ENCODE results near the gene THOC7.

Gene THOC7

DNA sequence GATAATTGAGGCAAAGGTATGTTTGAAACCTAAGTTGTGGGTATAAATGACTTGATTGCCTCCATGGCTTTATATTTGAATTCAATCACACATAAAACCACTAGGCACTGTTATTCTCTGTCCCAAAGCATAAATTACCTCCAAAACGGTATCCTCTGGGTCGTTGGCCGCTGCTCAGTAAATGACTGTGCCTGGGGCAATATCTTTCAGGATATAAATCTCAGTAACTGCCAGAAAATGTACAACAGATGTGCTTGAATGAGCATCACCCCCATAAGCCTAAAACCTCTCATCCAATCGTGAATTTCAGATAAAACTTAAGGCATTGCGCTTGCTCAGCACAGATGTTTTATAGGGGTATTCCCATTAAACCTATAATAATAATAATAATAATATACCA, 63.5 kb downstream of the THOC7 start:
- H3K27me3 ChIP-seq (ENCODE audit: low read depth): peaks cover 4% of the 10 kb centered on the region; the same call in 1 of the 2 replicates
- H3K4me3 ChIP-seq: no peak overlapping the region
- no peaks in the 10 kb centered on the region for H3K9me3 ChIP-seq
- no peaks in the 10 kb centered on the region for H3K4me1 ChIP-seq
- in situ Hi-C loops (cut with MboI; ENCODE audit: low sequenced_read_pairs): loop anchor here (25.0 kb wide), 1 partner anchor 1188 kb away; no protein-coding TSS in a partner anchor
- DNase-seq (ENCODE audit: low spot score in 2 of 2): no peak
- H3K36me3 ChIP-seq (replicated peaks): no peaks in the 10 kb centered on the region

DNA sequence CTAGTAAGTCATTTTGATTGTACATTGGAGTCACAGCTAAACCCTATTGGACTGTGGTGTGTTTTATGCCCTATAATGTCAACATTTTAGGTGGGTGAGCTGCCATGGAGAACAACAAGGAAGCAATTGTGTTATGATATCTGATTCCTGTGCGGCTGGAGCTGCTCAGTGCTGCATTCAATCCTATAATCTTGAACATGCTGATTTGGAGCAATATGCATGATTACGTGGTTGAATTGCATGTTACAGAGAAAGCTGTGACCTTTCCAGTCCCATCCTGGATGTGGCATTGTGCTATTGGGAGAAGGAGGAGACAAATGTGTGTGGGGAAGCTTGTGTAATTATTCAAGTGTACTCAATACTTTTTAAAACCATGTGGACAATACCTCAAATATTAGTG, 64.7 kb downstream of the THOC7 start:
- DNase-seq (ENCODE audit: low spot score in 2 of 2): no peak
- Histone ChIP-seq H3K4me3 (no peak overlapping the region), H3K4me1 (no peaks in the 10 kb centered on the region), H3K9me3 (no peaks in the 10 kb centered on the region), H3K36me3 (replicated peaks) (no peaks in the 10 kb centered on the region), H3K27me3 (ENCODE audit: low read depth) (peaks cover 4% of the 10 kb centered on the region; the same call in 1 of the 2 replicates)
- in situ Hi-C loops (cut with MboI; ENCODE audit: low sequenced_read_pairs): no loop called here

DNA sequence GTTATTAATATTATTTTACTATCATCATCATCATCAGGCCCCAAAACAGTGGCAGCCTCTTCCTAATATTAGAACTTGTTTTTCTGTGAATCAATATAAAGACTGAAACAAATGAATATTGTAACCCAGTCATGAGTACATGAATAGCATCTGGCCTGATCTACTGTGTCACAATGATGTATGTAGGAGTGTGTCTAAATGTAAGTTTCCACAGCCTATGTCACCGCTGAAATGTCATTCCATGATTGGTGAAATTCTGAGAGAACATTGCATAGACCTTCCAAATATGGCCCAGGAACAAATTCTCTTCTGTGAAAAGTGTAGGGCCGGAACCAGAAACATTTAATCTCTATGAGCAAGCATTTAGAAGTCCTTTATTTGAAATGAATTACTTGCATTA, 65.1 kb downstream of the THOC7 start:
- in situ Hi-C loops (cut with MboI; ENCODE audit: low sequenced_read_pairs): no loop called here
- H3K4me1 ChIP-seq: no peaks in the 10 kb centered on the region
- DNase-seq (ENCODE audit: low spot score in 2 of 2): no peak

DNA sequence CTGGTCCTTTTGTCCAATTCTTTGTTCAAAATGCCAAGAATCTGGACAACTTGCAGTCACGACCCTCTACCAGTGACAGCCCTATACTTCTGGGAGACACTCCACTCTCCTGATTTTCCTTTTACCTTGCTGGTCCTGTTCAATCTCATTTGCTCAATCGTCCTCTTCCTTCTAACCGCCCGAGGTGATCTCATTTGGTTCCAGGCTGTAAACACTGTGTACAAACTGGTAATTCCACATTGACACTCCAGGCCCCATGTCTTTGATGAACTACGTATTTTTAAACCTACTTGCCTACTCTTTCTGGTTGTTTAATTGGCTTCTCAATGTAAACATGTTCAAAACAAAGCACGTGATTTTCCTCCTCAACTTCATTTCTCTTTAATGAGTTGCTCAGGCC, 68.2 kb downstream of the THOC7 start:
- Histone ChIP-seq H3K27me3 (ENCODE audit: low read depth) (peaks cover 7% of the 10 kb centered on the region; the same call in 1 of the 2 replicates), H3K4me3 (no peak overlapping the region), H3K36me3 (replicated peaks) (no peaks in the 10 kb centered on the region), H3K4me1 (no peaks in the 10 kb centered on the region), H3K9me3 (no peaks in the 10 kb centered on the region)
- in situ Hi-C loops (cut with MboI; ENCODE audit: low sequenced_read_pairs): no loop called here
- DNase-seq (ENCODE audit: low spot score in 2 of 2): no peak

More for the DNA sequence above, 65.1 kb downstream of the THOC7 start:
- Histone ChIP-seq H3K36me3 (replicated peaks) (no peaks in the 10 kb centered on the region), H3K4me3 (no peak overlapping the region), H3K9me3 (no peaks in the 10 kb centered on the region), H3K27me3 (ENCODE audit: low read depth) (peaks cover 4% of the 10 kb centered on the region; the same call in 1 of the 2 replicates)

DNA sequence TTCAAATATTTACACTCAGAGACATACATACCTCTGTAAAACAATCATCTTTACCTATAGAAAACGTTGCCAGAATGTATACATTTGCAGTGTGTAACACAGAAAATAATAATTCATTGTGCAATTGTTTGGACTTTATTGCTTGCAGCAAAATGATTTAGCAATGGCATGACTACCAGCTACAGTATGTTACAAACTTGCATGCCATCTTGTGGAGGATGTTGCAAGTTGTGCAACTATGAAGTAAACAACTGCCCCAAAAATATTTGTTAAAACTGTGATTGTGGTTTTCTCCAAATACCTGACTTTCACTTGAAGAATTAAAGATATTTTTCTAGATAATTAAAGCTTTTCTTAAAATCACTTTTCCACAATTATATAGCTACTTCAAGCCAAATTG, 71.6 kb downstream of the THOC7 start:
- in situ Hi-C loops (cut with MboI; ENCODE audit: low sequenced_read_pairs): no loop called here
- Histone ChIP-seq H3K9me3 (no peaks in the 10 kb centered on the region), H3K4me3 (no peak overlapping the region), H3K36me3 (replicated peaks) (no peaks in the 10 kb centered on the region), H3K27me3 (ENCODE audit: low read depth) (0 out of 2 replicates have a peak, but pooled peaks cover 2% of the 10 kb centered on the region), H3K4me1 (no peaks in the 10 kb centered on the region)
- no peak for DNase-seq (ENCODE audit: low spot score in 2 of 2)
